Keratinocyte (primary cell): Measurements from ENCODE around the gene COL20A1.

Source experiments
- EZH2 ChIP-seq: IDR thresholded peaks from one replicate; pipeline ENCODE4 v1.6.1; 2012; ENCODE audit warnings: inconsistent platforms, mild to moderate bottlenecking, low read length, moderate library complexity
- TF ChIP-seq, protein P1 (sequence below), 3 experiments: IDR thresholded peaks in 1 of 3; conservative IDR thresholded peaks in 1 of 3; optimal IDR thresholded peaks in 1 of 3; 2 replicates in 2 of 3; 3 replicates in 1 of 3; pipeline versions ENCODE3 to v1.5.1; 2011; ENCODE audit warnings: low read length in 3 of 3, mild to moderate bottlenecking in 3 of 3, moderate library complexity in 2 of 3, control low read depth in 1 of 3, inconsistent platforms in 1 of 3; ENCODE audit not compliant: insufficient read depth in 2 of 3; ENCODE audit errors: extremely low read depth in 1 of 3

DNA sequence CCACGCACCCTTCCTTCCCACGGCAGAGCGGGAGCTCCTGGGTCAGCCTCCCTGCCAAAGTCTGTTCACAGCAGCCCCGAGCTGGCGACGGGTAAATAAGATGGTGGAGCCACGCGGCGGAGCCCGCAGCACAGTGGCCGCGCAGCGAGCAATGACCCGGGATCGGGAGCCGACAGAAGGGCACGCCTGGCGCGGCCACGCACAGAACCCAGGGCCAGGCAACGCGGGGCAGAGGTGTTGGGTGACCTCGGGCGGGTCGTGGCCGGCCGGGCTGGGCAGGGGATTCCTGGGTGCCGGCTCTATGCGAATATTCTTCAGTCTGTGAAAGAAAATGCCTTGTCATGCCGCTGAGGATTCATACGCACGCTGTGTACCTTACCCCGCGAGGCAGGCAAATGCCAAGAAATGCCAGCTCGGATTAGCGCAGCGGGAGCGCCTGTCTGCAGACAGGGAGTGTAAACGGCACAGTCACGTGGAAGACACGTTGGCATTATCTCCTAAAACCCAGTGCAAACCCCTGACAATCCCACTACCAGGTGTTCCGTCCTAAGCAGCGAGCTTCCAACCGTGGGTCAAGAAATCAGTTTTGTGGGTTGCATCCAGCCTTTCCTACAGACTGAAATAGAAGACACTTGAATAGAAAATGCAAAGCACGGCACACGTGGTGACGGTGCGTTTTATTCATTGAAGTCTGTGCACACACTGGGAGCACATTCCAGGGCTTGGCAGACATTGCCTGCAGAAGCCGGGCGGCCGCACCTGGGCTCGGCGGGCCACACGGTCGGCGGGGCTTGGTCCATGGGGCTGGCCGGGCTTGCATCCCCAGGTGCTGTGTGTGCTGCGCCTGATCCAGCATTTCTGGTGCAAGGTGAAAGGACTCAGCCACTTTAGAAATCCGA lies 49.8 kb downstream of the COL20A1 start:
- TF ChIP-seq, protein P1, sequence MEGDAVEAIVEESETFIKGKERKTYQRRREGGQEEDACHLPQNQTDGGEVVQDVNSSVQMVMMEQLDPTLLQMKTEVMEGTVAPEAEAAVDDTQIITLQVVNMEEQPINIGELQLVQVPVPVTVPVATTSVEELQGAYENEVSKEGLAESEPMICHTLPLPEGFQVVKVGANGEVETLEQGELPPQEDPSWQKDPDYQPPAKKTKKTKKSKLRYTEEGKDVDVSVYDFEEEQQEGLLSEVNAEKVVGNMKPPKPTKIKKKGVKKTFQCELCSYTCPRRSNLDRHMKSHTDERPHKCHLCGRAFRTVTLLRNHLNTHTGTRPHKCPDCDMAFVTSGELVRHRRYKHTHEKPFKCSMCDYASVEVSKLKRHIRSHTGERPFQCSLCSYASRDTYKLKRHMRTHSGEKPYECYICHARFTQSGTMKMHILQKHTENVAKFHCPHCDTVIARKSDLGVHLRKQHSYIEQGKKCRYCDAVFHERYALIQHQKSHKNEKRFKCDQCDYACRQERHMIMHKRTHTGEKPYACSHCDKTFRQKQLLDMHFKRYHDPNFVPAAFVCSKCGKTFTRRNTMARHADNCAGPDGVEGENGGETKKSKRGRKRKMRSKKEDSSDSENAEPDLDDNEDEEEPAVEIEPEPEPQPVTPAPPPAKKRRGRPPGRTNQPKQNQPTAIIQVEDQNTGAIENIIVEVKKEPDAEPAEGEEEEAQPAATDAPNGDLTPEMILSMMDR (optimal IDR thresholded peaks at IDR 0.05 in 1 of 3, IDR thresholded peaks at IDR 0.05 in 1 of 3, conservative IDR thresholded peaks at IDR 0.05 in 1 of 3; ENCODE audit: extremely low read depth in 1 of 3, insufficient read depth in 2 of 3, low read length in 3 of 3), result no peak
- no peak for TF ChIP-seq EZH2
